RPMI7951 (cell line): ENCODE measurements around the gene ALKBH7. TPM values are rescaled to one million over a fixed set of nuclear protein-coding genes. Genes with fewer than 3 reads are reported as not detected.
"Not testable (repeated sequence)": the region's sequence is repeated elsewhere in the genome, so short reads cannot be mapped to it uniquely, and the experiment has no call there.

Experiments used
- DNase-seq: peaks from one replicate; pipeline ENCODE4 v3.0.0-alpha.2; 2012; ENCODE audit warnings: low read depth
- total RNA-seq: library from RNA; depleted of rRNA; stranded (reverse); fragments of >200 nt; shearing (Covaris generic); gene quantifications from 2 replicates; pipeline ENCODE4 v1.2.3, GENCODE V29; 2014; rRNA removed

The ALKBH7 gene
- total RNA-seq, result 51.8 and 57.9 TPM in 2 replicates

- peak; percentile 100 for DNase-seq
Measured at GRCh38 chr19:6372594-6373095, at the start of gene ALKBH7. Gene ALKBH7, plus strand, starts transcription at chr19:6372794. Its CDS starts 27 bp downstream, at chr19:6372821.

GRCh38 chr19:6324757-6325156 is 47.8 kb upstream of the ALKBH7 start:
- DNase-seq, result no peak

GRCh38 chr19:6325614-6326013 is 47.0 kb upstream of the ALKBH7 start:
- DNase-seq, result no peak

GRCh38 chr19:6326815-6327214 is 45.8 kb upstream of the ALKBH7 start:
- DNase-seq, result no peak

- DNase-seq, result no peak
Measured at GRCh38 chr19:6333439-6333838, 39.2 kb upstream of the ALKBH7 start, which contains the start of gene ACER1. Gene ACER1, minus strand, starts transcription at chr19:6333612. Its CDS starts 61 bp downstream, at chr19:6333551.

- no peak for DNase-seq
Measured at GRCh38 chr19:6334490-6335285, 37.9 kb upstream of the ALKBH7 start.

- no peak for DNase-seq
Measured at GRCh38 chr19:6340493-6341201, 31.9 kb upstream of the ALKBH7 start.

GRCh38 chr19:6343462-6343861 is 29.1 kb upstream of the ALKBH7 start:
- DNase-seq, result no peak

GRCh38 chr19:6349271-6349670 is 23.3 kb upstream of the ALKBH7 start:
- not testable (repeated sequence) for DNase-seq

- DNase-seq, result no peak
Measured at GRCh38 chr19:6350688-6351087, 21.9 kb upstream of the ALKBH7 start.

- no peak for DNase-seq
Measured at GRCh38 chr19:6352381-6353165, 20.0 kb upstream of the ALKBH7 start.

- DNase-seq, result no peak
Measured at GRCh38 chr19:6354098-6354674, 18.4 kb upstream of the ALKBH7 start.

GRCh38 chr19:6355321-6356040 is 17.1 kb upstream of the ALKBH7 start:
- not testable (repeated sequence) for DNase-seq

- DNase-seq, result no peak
Measured at GRCh38 chr19:6357174-6357573, 15.4 kb upstream of the ALKBH7 start.

GRCh38 chr19:6358003-6358402 is 14.6 kb upstream of the ALKBH7 start:
- DNase-seq, result peak; percentile 18

- DNase-seq, result no peak
Measured at GRCh38 chr19:6359568-6360341, 12.8 kb upstream of the ALKBH7 start.

GRCh38 chr19:6360445-6360844 is 12.1 kb upstream of the ALKBH7 start:
- not testable (repeated sequence) for DNase-seq

- not testable (repeated sequence) for DNase-seq
Measured at GRCh38 chr19:6360857-6361216, 11.8 kb upstream of the ALKBH7 start.

GRCh38 chr19:6362027-6362350 is 10.6 kb upstream of the ALKBH7 start:
- DNase-seq, result no peak

GRCh38 chr19:6362351-6362801 is 10.2 kb upstream of the ALKBH7 start:
- no peak for DNase-seq
